Fibroblast of villous mesenchyme (primary cell): ENCODE measurements around the gene LILRB2. TPM values are rescaled to one million over a fixed set of nuclear protein-coding genes. Genes with fewer than 3 reads are reported as not detected.
"Not testable (repeated sequence)": the region's sequence is repeated elsewhere in the genome, so short reads cannot be mapped to it uniquely, and the experiment has no call there.

Source experiments
- DNase-seq: peaks from one replicate; pipeline ENCODE4 v3.0.0-alpha.2; 2010; ENCODE audit warnings: low read depth
- H3K4me3 ChIP-seq: 2 replicates; pipeline ENCODE4 v1.5.1; 2011; ENCODE audit warnings: low read depth, mild to moderate bottlenecking, low read length
- total RNA-seq: library from RNA; depleted of rRNA; stranded (reverse); fragments of >200 nt; gene quantifications from 2 replicates; pipeline ENCODE4 v1.2.3, GENCODE V29; 2012
- TF ChIP-seq, protein P1 (sequence below): IDR thresholded peaks from 2 replicates; pipeline ENCODE4 v1.5.1; 2012; ENCODE audit warnings: low read depth, mild to moderate bottlenecking, low read length; ENCODE audit not compliant: insufficient read depth

LILRB2 gene
- not detected in 2 replicates for total RNA-seq

GRCh38 chr19:54281007-54281728 is at the start of gene LILRB2:
Gene LILRB2, minus strand, starts transcription at chr19:54281110. Its CDS starts 614 bp downstream, at chr19:54280496.
- H3K4me3 ChIP-seq, result no peak within 1 kb of the TSS
- DNase-seq, result no peak
- TF ChIP-seq, protein P1, sequence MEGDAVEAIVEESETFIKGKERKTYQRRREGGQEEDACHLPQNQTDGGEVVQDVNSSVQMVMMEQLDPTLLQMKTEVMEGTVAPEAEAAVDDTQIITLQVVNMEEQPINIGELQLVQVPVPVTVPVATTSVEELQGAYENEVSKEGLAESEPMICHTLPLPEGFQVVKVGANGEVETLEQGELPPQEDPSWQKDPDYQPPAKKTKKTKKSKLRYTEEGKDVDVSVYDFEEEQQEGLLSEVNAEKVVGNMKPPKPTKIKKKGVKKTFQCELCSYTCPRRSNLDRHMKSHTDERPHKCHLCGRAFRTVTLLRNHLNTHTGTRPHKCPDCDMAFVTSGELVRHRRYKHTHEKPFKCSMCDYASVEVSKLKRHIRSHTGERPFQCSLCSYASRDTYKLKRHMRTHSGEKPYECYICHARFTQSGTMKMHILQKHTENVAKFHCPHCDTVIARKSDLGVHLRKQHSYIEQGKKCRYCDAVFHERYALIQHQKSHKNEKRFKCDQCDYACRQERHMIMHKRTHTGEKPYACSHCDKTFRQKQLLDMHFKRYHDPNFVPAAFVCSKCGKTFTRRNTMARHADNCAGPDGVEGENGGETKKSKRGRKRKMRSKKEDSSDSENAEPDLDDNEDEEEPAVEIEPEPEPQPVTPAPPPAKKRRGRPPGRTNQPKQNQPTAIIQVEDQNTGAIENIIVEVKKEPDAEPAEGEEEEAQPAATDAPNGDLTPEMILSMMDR, result no peak

DNA sequence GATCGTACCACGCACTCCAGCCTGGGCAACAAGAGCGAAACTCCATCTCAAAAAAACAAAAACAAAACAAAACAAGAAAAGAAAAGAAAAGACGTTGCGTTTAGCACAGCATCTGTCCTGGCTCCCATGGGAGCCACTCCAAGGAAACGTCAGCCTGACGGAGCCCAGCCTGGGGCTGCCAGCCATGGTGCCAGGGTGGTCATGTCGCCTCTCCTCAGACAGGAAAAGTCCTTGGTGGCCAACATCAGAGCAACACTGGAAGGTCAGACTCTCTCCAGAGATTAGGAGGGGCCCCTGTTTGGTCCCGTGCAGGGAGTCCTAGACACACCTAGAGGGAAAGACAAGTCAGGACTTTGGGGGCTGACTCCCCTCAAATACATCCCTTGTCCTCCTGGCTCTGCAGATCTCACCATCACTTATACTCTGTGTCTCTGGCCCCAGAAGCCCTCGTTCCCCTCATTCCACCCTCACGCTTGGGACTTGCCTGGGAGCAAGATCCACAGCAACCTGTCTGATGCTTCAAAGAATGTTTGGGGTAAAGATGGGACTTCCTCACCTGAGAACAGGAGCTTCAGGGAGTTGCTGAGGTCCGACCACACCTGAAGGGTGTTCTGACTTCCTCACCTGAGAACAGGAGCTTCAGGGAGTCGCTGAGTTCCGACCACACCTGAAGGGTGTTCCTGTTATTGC is 48.7 kb upstream of the LILRB2 start:
- TF ChIP-seq, protein P1, result no peak
- no peak for DNase-seq
- H3K4me3 ChIP-seq, result no peak overlapping the region

DNA sequence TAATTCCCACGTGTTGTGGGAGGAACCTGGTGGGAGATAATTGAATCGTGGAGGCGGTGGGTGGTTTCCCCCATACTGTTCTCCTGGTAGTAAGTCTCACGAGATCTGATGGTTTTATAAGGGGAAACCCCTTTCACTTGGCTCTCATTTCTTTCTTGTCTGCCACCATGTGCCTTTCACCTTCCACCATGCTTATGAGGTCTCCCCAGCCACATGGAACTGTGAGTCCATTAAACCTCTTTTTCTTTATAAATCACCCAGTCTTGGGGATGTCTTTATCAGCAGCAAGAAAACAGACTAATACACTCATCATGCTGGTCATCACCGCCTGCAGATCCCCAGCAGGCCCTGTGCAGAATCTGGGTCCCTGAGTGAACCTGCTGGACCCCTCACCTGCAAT is 47.9 kb upstream of the LILRB2 start:
- not testable (repeated sequence) for DNase-seq

GRCh38 chr19:54325631-54326030 is 44.7 kb upstream of the LILRB2 start:
- TF ChIP-seq, protein P1, result no peak
- no peak overlapping the region for H3K4me3 ChIP-seq
- no peak for DNase-seq

More for the DNA sequence above, 47.9 kb upstream of the LILRB2 start:
- not testable (repeated sequence) for H3K4me3 ChIP-seq

DNA sequence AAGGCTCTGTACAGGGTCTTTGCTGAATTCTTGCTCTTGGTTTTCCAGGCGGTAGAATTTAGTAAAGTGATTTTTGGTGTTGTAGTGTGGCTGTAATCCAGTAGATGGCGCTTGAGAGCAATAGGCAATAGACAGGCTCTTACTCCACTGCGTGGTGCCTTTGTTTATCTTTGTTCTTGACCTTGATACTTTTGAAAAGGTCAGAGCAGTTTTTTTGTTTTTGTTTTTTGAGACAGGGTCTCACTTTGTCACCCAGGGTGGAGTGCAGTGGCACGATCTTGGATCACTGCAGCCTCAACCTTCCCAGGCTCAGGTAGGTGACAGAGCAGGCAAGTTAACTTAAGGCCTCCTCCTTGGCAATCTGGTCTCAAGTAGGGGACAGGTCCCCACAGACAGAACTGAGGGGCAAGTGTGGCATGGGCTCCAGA is 44.3 kb upstream of the LILRB2 start:
- H3K4me3 ChIP-seq, result no peak overlapping the region
- DNase-seq, result peak; percentile 40
- TF ChIP-seq, protein P1, result peak; percentile 88

GRCh38 chr19:54324071-54324470 is 43.2 kb upstream of the LILRB2 start:
- TF ChIP-seq, protein P1, result no peak
- no peak overlapping the region for H3K4me3 ChIP-seq
- DNase-seq, result no peak

DNA sequence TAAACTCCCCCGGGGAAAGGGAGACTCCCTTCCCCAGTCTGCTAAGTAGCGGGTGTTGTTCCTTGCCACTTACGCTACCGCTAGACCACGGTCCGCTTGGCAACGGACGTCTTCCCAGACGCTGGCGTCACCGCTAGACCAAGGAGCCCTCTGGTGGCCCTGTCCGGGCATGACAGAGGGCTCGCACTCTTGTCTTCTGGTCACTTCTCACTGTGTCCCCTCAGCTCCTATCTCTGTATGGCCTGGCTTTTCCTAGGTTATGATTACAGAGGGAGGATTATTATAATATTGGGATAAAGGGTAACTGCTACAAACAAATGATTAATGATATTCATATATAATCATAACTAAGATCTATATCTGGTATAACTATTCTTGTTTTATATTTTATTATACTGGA is 42.0 kb upstream of the LILRB2 start:
- H3K4me3 ChIP-seq, DNase-seq: not testable (repeated sequence)

DNA sequence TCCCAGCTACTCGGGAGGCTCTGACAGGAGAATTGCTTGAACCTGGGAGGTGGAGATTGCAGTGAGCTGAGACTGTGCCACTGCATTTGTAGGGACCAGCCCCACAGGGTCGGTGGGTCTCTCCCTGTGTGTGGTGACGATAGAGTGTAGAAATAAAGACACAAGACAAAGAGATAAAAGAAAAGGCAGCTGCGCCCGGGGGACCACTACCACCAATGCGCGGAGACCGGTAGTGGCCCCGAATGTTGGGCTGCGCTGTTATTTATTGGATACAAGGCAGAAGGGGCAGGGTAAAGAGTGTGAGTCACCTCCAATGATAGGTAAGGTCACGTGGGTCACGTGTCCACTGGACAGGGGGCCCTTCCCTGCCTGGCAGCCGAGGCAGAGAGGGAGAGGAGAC is 41.4 kb upstream of the LILRB2 start:
- H3K4me3 ChIP-seq, DNase-seq: not testable (repeated sequence)
